GM12892 (cell line): Measurements from ENCODE around the gene TP73.

Source experiments
- POLR2A ChIP-seq: IDR thresholded peaks from 2 replicates; pipeline ENCODE4 v1.6.1; 2011; ENCODE audit warnings: low read depth, low read length, control low read depth
- POLR2AphosphoS5 ChIP-seq: IDR thresholded peaks from 2 replicates; pipeline ENCODE4 v1.6.1; 2011; ENCODE audit warnings: low read depth, low read length, control low read depth
- TAF1 ChIP-seq: IDR thresholded peaks from 2 replicates; pipeline ENCODE4 v1.6.1; 2011; ENCODE audit warnings: low read depth, mild to moderate bottlenecking, control low read depth, low read length, borderline replicate concordance

GRCh38 chr1:3752400-3752945, 100.2 kb downstream of the TP73 start, which contains the start of gene CCDC27:
- TF ChIP-seq TAF1: no peak
- no peak for TF ChIP-seq POLR2AphosphoS5
- TF ChIP-seq POLR2A: no peak
